IPS-NIHi7 (cell line): ENCODE measurements around the gene GNB2.

Experiments used
- DNase-seq: peaks from one replicate; pipeline ENCODE4 v3.0.0; 2012; ENCODE audit warnings: mixed read lengths; ENCODE audit errors: extremely low spot score

The GNB2 gene

DNA sequence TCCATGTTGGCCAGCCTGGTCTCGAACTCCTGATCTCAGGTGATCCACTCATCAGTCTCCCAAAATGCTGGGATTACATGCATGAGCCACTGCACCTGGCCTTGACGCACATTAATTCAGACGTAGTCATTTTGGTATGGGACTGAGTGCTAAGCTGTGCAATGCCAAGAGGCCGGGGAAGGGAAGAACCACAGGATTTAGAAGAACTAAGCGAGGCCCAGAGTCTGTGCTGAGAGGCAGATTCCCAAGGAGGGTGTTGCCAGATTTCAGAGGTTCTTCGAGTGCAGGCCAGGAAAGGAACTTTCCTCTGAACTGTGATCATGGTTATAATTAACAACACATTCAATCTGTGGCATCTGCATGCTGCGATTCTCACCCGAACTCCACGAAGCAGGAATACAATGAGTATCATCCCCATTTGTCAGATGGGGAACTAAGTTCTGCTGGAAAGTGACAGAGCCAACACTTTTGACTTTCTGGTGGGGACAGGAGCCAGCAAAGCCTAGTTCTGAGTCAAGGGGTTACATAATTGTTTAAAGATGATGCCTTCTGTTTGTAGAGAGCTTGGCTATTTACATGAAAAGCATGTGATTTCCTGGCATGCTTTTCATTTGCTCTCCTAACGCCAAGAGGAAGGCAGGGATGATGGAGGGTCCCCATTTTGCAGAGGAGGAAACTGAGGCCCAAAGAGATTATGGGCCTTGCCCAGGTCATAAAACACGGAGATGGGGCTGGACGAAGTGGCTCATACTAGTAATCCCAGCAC is 53.6 kb downstream of the GNB2 start:
- no peak for DNase-seq

DNA sequence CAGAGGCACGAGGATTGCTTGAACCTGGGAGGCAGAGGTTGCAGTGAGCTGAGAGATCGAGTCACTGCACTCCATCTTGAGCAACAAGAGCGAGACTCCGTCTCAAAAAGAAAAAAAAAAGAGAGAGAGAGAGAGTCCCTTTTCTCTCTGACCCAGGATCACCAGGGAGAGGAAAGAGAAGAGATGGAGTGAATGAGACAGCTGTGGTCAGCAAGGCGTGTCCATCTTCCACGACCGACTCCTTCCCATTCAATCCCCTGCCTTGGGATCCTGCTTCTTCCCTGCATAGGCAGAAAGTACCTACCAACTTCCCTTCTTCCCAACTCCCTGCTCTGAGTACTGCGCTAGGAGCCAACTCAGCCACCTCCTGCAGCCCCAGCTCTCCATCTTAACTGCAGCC is 54.7 kb downstream of the GNB2 start:
- DNase-seq = no peak
